Panc1 (cell line): Measurements from ENCODE around the gene CES2. TPM values are rescaled to one million over a fixed set of nuclear protein-coding genes. Genes with fewer than 3 reads are reported as not detected.

ENCODE experiments used
- ATAC-seq: fragments of 200-7000 bp; cut with Tn5 transposase; 2 replicates; pipeline ENCODE4 v1.9.1; 2020; ENCODE audit warnings: mild to moderate bottlenecking, moderate library complexity
- BruUV-seq: library from RNA; stranded (reverse); fragments of 400-500 nt; replicated peaks from 2 replicates; lab custom pipeline; 2021; lab: Mats Ljungman, UMichigan
- CTCF ChIA-PET: fragments of 300-600 bp; sonication (Branson Sonifier 250); formaldehyde crosslinking; loops from one replicate; lab custom pipeline; 2022; ENCODE audit warnings: antibody characterized with exemption; lab: Charles Lee
- POLR2A ChIA-PET: fragments of 300-600 bp; sonication (Branson Sonifier 250); formaldehyde crosslinking; loops from one replicate; lab custom pipeline; 2022; ENCODE audit warnings: antibody characterized with exemption; lab: Charles Lee
- DNase-seq: peaks from one replicate; pipeline ENCODE4 v3.0.0-alpha.2; 2010; ENCODE audit warnings: low read depth, low spot score
- H3K27ac ChIP-seq: 2 replicates; pipeline ENCODE4 v1.5.1; 2011; ENCODE audit warnings: mild to moderate bottlenecking, low read length, inconsistent platforms
- H3K27me3 ChIP-seq: fragments of 200-500 bp; sonication (Bioruptor generic); 2 replicates; pipeline ENCODE4 v1.6.0; 2014; ENCODE audit warnings: low read length, inconsistent platforms; ENCODE audit not compliant: control insufficient read depth, insufficient read depth
- H3K36me3 ChIP-seq: fragments of 200-500 bp; sonication (Bioruptor generic); 2 replicates; pipeline ENCODE4 v1.5.1; 2014; ENCODE audit warnings: inconsistent platforms, mild to moderate bottlenecking, low read length, moderate library complexity; ENCODE audit not compliant: control insufficient read depth, insufficient read depth
- H3K4me1 ChIP-seq: 2 replicates; pipeline ENCODE4 v1.5.1; 2011; ENCODE audit warnings: inconsistent platforms, mild to moderate bottlenecking, low read length, moderate library complexity; ENCODE audit not compliant: control insufficient read depth, insufficient read depth
- H3K4me3 ChIP-seq, 2 experiments: 2 replicates each; pipeline ENCODE4 v1.5.1; 2011 to 2012; ENCODE audit warnings: low read depth in 2 of 2, low read length in 2 of 2, mild to moderate bottlenecking in 2 of 2, inconsistent platforms in 1 of 2, moderate library complexity in 1 of 2
- H3K9me3 ChIP-seq: fragments of 200-500 bp; sonication (Bioruptor generic); 2 replicates; pipeline ENCODE4 v1.5.1; 2014; ENCODE audit warnings: low read depth, mild to moderate bottlenecking, inconsistent platforms, low read length, moderate library complexity; ENCODE audit not compliant: control insufficient read depth, insufficient read depth
- POLR2AphosphoS5 ChIP-seq: IDR thresholded peaks from 2 replicates; pipeline ENCODE4 v1.6.1; 2012; ENCODE audit warnings: mild to moderate bottlenecking, low read depth, low read length, moderate library complexity
- SIN3A ChIP-seq: IDR thresholded peaks from 2 replicates; pipeline ENCODE4 v1.6.1; 2012; ENCODE audit warnings: low read depth, mild to moderate bottlenecking, low read length, moderate library complexity, borderline replicate concordance; ENCODE audit not compliant: insufficient read depth
- TCF7L2 ChIP-seq: IDR thresholded peaks from 2 replicates; pipeline ENCODE4 v1.6.1; 2011; ENCODE audit warnings: mild to moderate bottlenecking, low read depth, low read length, inconsistent platforms
- in situ Hi-C: cut with HindIII; loops from 2 replicates; pipeline ENCODE4 v1.10.0; 2016; ENCODE audit warnings: low sequenced_read_pairs, low pct_unique_long_range_greater_than_20kb
- intact Hi-C: fragments of 100-400 bp; cut with micrococcal nuclease; formaldehyde crosslinking; loops from one replicate; pipeline ENCODE4 v1.10.0; 2022; ENCODE audit not compliant: unreplicated experiment
- total RNA-seq: library from RNA; stranded (reverse); gene quantifications from one replicate; pipeline ENCODE4 v1.2.1, GENCODE V29; 2021; ENCODE audit not compliant: unreplicated experiment
- TF ChIP-seq, protein P1 (sequence below): fragments of 450-650 bp; IDR thresholded peaks from 2 replicates; pipeline ENCODE4 v1.5.1; 2017; ENCODE audit warnings: mild to moderate bottlenecking
- TF ChIP-seq, protein P2 (sequence below), 2 experiments: IDR thresholded peaks; 2 replicates each; pipeline ENCODE4 v1.6.1; 2011 to 2012; ENCODE audit warnings: low read depth in 2 of 2, control low read depth in 1 of 2, low read length in 1 of 2, mild to moderate bottlenecking in 1 of 2, moderate library complexity in 1 of 2; ENCODE audit not compliant: insufficient read depth in 1 of 2

The CES2 gene
- total RNA-seq, 1 experiment from 2014 or later = 26.3 TPM

DNA sequence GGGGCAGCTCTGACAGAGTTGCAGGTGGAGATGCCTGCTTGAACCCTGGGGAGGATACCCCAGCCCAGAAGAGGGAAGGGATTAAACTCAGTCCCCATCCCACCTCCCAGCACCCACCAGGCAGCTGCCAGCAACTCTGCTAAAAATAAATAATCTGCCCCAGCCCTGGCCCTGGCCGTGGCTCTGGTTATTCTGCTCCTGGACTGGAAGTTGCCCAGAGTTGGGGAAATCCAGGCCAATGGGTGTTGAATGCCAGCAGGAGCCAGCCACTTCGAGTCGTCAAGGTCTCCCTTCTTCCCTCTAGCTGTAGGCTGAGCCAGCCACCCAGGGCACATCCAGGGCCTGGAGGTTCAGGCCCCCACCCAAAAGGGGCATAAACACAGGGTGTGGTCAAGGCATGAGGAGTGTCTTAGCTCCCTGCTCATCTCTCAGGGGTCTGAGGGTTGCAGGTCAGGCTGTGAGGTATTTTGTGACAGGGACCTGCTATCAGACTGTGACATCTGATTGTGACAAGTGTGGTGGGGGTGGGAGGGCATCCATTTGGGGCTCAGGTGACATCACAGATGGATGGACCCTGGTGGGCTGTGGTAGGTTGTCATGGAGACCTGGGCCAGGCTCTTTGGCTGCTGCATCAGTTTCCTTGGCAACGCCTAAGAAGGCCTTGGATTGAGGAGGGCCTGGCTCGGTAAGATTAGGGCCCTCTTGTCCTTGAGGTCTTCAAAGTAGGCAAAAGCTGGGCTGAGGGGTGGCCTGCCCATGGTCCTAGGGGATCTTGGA lies 9.0 kb upstream of the CES2 start:
- Histone ChIP-seq H3K36me3 (no peaks in the 10 kb centered on the region), H3K4me1 (peaks cover 6% of the 10 kb centered on the region; the same call in 1 of the 2 replicates), H3K9me3 (no peaks in the 10 kb centered on the region), H3K27ac (no peak overlapping the region), H3K4me3 (no peak overlapping the region), H3K27me3 (no peaks in the 10 kb centered on the region)
- in situ Hi-C loops (no loop called here), intact Hi-C loops (no loop called here)
- POLR2A ChIA-PET = no interaction called here
- no TSS peak for BruUV-seq
- CTCF ChIA-PET = interaction anchor here (0.6 to 0.7 kb wide), 2 partner anchors 22 to 189 kb away, joined by 3 to 4 read pairs; no protein-coding TSS in a partner anchor
- TF ChIP-seq SIN3A = no peak
- no peak for DNase-seq
- ATAC-seq = no peak

DNA sequence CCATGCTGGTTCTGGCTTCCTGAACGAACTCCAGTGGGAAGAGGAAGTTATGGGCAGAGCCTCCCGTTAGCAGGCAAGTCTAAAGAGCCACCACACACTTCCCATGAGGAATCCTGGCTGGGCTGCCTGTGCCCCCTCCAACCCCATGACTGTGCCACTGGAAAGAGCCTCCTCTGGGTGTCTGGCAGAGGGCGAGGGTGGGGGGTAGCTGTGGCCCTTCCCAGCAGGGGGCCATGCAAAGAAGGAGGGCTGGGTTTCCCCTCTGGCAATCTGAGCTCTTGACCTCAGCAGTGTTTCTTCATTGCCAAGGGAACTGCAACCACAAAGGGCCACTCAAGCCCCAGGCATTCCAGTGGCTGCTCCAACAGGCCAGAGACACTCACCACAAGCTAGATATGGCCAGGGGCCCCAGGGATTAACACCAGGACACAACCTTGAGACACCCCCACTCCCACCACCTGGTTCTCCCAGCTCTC lies 8.3 kb upstream of the CES2 start:
- BruUV-seq = no TSS peak
- Histone ChIP-seq H3K27ac (no peak overlapping the region), H3K36me3 (no peaks in the 10 kb centered on the region), H3K9me3 (no peaks in the 10 kb centered on the region), H3K27me3 (no peaks in the 10 kb centered on the region), H3K4me3 (no peak overlapping the region), H3K4me1 (peaks cover 6% of the 10 kb centered on the region; the same call in 1 of the 2 replicates)
- CTCF ChIA-PET = no interaction called here
- POLR2A ChIA-PET = no interaction called here
- intact Hi-C loops (no loop called here), in situ Hi-C loops (no loop called here)
- no peak for TF ChIP-seq TCF7L2
- TF ChIP-seq, protein P1, sequence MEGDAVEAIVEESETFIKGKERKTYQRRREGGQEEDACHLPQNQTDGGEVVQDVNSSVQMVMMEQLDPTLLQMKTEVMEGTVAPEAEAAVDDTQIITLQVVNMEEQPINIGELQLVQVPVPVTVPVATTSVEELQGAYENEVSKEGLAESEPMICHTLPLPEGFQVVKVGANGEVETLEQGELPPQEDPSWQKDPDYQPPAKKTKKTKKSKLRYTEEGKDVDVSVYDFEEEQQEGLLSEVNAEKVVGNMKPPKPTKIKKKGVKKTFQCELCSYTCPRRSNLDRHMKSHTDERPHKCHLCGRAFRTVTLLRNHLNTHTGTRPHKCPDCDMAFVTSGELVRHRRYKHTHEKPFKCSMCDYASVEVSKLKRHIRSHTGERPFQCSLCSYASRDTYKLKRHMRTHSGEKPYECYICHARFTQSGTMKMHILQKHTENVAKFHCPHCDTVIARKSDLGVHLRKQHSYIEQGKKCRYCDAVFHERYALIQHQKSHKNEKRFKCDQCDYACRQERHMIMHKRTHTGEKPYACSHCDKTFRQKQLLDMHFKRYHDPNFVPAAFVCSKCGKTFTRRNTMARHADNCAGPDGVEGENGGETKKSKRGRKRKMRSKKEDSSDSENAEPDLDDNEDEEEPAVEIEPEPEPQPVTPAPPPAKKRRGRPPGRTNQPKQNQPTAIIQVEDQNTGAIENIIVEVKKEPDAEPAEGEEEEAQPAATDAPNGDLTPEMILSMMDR = no peak
- TF ChIP-seq POLR2AphosphoS5 = no peak
- TF ChIP-seq SIN3A = no peak
- TF ChIP-seq, protein P2, sequence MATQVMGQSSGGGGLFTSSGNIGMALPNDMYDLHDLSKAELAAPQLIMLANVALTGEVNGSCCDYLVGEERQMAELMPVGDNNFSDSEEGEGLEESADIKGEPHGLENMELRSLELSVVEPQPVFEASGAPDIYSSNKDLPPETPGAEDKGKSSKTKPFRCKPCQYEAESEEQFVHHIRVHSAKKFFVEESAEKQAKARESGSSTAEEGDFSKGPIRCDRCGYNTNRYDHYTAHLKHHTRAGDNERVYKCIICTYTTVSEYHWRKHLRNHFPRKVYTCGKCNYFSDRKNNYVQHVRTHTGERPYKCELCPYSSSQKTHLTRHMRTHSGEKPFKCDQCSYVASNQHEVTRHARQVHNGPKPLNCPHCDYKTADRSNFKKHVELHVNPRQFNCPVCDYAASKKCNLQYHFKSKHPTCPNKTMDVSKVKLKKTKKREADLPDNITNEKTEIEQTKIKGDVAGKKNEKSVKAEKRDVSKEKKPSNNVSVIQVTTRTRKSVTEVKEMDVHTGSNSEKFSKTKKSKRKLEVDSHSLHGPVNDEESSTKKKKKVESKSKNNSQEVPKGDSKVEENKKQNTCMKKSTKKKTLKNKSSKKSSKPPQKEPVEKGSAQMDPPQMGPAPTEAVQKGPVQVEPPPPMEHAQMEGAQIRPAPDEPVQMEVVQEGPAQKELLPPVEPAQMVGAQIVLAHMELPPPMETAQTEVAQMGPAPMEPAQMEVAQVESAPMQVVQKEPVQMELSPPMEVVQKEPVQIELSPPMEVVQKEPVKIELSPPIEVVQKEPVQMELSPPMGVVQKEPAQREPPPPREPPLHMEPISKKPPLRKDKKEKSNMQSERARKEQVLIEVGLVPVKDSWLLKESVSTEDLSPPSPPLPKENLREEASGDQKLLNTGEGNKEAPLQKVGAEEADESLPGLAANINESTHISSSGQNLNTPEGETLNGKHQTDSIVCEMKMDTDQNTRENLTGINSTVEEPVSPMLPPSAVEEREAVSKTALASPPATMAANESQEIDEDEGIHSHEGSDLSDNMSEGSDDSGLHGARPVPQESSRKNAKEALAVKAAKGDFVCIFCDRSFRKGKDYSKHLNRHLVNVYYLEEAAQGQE (IDR thresholded peaks at IDR 0.05; ENCODE audit: insufficient read depth in 1 of 2, low read depth in 2 of 2, low read length in 1 of 2) = no peak
- ATAC-seq (peak; percentile 54), DNase-seq (no peak)
